T-helper 17 cell (primary cell): ENCODE results near the gene SPNS2. TPM values are rescaled to one million over a fixed set of nuclear protein-coding genes. Genes with fewer than 3 reads are reported as not detected.

ENCODE experiments used
- total RNA-seq, 4 donors: library from RNA in 2 of 4; stranded (reverse) in 2 of 4; gene quantifications; one replicate each; pipeline ENCODE4 v1.2.3 and lab custom pipeline; 2022 to 2026

The SPNS2 gene
- total RNA-seq, 2 donors from 2014 or later: 0.22 to 0.73 TPM

Other genes starting within 250 kb of the SPNS2 start
- 10 to 100 TPM; 51.2 to 54.0 TPM for gene ANKFY1, start 234.9 kb upstream of the SPNS2 start, total RNA-seq
- gene UBE2G1, start 132.2 kb upstream of the SPNS2 start, total RNA-seq: 10 to 100 TPM; 64.6 to 72.7 TPM
- 1 to 10 TPM; 1.8 to 1.9 TPM for gene SPNS3, start 64.9 kb upstream of the SPNS2 start, total RNA-seq
- 10 to 100 TPM; 63.8 to 64.4 TPM for gene MYBBP1A, start 56.5 kb downstream of the SPNS2 start, total RNA-seq
- gene GGT6, start 61.7 kb downstream of the SPNS2 start, total RNA-seq: not detected
- not detected for gene SMTNL2, start 85.6 kb downstream of the SPNS2 start, total RNA-seq
- gene ALOX15, start 142.8 kb downstream of the SPNS2 start, total RNA-seq: under 1 TPM in 1 of 2 donors, not detected in 1; 0.13 TPM
- gene PELP1, start 205.3 kb downstream of the SPNS2 start, total RNA-seq: 10 to 100 TPM; 38.0 to 44.9 TPM
- gene ARRB2, start 211.8 kb downstream of the SPNS2 start, total RNA-seq: 100 to 1,000 TPM; 220 to 255 TPM
- gene MED11, start 232.5 kb downstream of the SPNS2 start, total RNA-seq: 1 to 10 TPM; 5.9 to 9.3 TPM
- 1 to 10 TPM; 1.0 to 1.6 TPM for gene ZMYND15, start 241.0 kb downstream of the SPNS2 start, total RNA-seq
- gene CXCL16, start 241.0 kb downstream of the SPNS2 start, total RNA-seq: 10 to 100 TPM; 10.3 to 15.3 TPM